HG03135 (cell line): ENCODE results near the gene HERC2.

Source experiments
- ATAC-seq: cut with Tn5 transposase; IDR thresholded peaks from one replicate; pipeline ENCODE4 v1.9.1; 2021; ENCODE audit warnings: mild to moderate bottlenecking, moderate library complexity; ENCODE audit not compliant: unreplicated experiment

HERC2 gene

DNA sequence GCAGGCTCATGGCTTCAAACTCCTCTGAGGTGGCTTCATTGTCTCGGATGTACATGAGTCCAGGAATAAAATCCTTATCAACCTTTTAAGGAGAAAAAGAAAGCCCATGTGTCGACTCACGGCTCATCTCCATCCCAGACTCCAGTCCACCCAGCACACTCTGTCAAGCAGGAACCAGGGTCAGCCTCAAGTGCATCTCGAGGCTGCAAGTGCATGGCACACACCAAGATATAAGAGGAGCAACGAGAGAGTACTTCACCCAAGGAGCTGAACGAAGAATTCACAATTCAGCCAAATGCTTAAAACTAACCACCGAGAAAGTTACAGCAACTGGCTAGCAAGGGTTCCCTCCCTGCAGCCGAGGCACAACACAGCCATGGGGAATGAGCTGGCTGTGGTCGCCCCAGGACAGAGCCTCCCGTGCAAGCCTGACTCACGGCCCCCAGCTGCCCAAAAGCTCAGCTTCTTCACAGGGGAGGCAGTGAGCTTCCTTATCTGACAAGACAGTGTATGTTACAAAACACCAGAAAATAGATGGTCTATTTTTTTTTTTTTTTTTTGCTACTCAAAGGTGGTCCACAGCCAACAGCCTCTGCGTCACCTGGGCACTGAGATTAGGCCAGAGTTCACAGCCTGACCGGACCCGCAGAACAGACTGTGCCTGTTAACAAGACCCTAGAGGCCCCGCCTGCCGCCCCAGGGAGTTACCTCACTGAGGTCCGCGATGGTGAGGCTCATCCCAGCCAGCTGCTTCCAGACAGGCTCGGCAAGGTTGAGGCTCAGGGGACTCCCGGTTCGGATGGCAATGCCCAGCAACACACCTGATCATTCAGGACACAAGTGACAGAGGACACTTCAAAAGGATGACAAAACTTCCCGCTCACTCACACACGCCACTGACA is 207.0 kb downstream of the HERC2 start:
- ATAC-seq, result no peak

DNA sequence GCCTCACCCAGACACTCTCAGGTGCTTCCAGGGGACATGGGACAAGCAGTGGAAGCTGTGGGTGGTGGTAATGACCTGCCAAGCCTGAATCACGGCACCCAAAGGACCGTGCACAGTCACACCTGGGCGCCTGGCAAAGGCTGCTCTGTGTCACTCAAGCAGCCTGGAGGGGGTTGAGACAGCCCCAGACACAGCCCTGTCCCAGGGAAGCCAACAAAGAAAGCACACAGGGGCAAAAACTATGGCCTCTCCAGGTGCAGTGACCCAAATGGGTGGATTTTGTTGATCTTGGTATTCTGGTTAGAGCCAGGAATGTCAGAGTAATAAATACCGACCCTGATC is 207.9 kb downstream of the HERC2 start:
- ATAC-seq, result no peak

DNA sequence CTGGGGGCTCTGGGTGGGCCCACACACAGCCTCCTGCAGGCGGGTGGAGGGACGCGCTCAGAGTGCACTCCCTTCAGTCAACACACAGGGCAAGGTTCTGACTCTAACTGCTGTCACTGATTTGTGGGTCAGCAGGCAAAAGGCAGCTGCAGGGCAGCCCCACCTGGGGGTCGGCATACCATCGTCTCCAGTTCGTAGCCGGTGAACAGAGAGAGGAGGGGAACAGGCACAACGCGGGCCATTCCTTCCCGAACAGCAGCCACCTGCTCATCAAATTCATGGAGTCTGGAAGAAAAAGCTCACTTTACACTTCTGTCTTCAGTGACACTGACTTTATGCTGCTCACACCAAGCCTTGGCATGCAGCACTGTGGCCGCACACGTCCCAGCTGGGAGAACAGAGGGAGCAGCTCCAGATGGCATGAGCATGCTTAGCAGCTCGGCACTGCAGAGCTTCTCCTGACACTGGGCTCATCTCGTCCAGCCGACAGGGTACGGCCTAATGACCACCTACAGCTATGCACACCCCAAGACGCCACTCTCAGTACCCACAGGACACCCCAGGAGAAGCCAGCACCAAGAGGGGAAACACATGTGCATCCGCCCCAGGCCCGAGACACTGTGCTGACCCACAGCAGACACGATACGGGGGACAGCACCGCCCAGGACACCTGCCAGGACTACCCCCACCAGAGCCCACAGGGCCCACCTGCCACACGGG is 208.4 kb downstream of the HERC2 start:
- no peak for ATAC-seq

- ATAC-seq, result no peak
Measured at GRCh38 chr15:28112962-28113361, 209.0 kb downstream of the HERC2 start.

DNA sequence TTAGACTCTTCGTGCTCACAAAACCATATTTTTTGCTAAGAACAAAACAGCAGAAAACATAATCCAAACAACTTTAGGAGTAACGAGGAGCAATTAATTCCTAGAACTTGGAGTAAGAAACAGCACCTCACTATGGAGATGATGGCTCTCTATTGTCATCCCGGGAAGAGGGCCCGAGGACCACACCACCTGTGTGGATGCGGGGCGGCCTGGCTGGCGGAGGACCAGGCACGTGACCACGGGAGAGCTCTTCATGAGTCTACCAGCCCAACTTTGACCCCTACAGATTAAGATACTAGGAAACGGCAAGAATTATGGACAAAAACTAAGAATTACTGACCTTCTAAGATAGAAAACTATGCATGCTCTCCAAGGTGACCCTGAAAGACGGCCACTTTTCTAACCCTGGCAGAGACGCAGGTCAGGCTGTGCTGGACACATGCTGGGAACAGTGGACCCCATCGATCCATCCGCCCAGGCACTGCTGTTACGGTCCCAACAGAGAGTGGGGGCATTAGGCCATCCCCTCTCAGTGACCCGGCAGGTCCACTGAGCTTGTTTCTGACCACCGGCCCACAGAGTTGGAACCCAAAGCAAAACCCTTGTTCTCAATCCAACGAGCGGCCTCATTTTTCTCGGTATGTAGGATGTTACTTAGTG is 209.7 kb downstream of the HERC2 start:
- ATAC-seq, result no peak

- ATAC-seq, result no peak
Measured at GRCh38 chr15:28111543-28111942, 210.4 kb downstream of the HERC2 start.

DNA sequence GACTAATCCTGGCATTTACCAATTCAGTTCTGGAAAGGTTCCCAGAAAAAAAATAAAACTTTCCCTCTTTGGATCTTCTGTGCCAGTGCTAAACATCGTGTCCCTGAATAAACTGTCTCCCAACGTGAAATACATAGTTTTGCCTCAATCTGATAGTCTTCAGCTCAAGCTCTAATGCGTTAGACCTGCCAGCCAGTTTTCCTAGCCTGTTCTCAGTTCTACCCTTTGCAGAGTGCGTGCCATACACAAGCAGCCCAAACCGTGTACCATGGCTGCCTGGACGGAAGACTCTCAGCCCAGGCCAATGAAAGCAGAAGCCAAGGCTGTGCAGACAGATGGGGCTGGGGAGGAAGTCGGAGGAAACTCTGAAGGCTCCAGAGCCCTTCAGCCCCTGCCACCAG is 211.5 kb downstream of the HERC2 start:
- ATAC-seq, result no peak

- no peak for ATAC-seq
Measured at GRCh38 chr15:28109626-28110455, 212.1 kb downstream of the HERC2 start.

GRCh38 chr15:28107904-28108275 is 214.1 kb downstream of the HERC2 start:
- no peak for ATAC-seq

GRCh38 chr15:28107111-28107903 is 214.7 kb downstream of the HERC2 start:
- ATAC-seq, result no peak

GRCh38 chr15:28106294-28107110 is 215.5 kb downstream of the HERC2 start:
- ATAC-seq, result no peak

DNA sequence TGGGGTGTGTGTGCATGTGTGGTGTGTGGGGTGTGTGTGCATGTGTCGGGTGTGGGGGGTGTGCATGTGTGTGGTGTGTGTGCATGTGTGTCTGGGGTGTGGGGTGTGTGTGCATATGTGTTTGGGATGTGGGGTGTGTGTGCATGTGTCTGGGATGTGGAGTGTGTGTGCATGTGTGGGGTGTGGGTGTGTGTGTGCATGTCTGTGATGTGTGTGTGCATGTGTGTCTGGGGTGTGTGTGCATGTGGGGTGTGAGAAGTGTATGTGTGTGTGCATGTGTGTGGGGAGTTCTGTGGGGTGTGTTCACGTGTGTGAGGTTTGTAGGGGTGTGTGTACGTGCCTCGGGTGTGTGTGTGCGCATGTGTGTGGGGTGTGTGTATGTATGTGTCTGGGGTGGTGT is 216.2 kb downstream of the HERC2 start:
- no peak for ATAC-seq

- no peak for ATAC-seq
Measured at GRCh38 chr15:28105224-28105791, 216.7 kb downstream of the HERC2 start.

GRCh38 chr15:28104326-28104725 is 217.7 kb downstream of the HERC2 start:
- no peak for ATAC-seq

DNA sequence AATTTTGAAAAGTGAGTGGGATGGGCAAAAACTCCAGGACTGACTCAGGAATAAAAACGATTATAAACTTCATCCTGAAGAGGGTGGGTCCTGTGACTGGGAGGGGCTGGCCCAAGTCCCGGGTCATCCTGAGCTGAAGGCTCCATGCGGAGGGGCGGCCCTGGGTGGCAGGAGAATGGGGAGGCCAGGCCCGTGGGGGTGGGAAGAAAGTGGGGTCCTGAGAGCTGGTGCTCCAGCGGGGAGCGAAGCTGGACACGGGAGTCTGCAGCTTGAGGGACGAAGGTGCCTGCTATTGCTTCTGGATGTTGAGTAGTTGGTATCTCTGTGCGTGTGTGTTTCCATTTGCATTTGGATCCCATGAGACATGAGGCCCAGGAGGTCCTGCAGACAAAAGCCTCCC is 218.1 kb downstream of the HERC2 start:
- ATAC-seq, result no peak

GRCh38 chr15:28101983-28102441 is 220.0 kb downstream of the HERC2 start:
- ATAC-seq, result no peak

DNA sequence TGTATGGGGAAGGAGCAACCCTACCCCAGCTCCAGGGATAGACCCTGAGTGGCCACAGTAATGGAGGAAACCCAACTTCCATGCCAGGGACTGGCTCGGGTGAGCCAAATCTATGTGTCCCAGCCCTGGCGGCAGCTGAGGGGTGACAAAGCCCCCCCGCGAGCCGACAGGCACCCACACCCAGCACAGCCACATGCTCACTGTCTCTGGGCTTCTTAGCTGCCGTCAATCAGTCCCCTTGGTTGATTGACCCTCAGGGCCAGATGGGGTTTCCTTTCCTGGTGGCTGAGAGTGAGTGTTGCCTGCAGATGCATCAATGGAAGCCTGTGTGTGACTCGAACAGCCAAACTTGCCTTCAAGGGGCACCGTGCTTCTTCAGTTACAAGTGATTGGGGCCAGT is 220.8 kb downstream of the HERC2 start:
- no peak for ATAC-seq

DNA sequence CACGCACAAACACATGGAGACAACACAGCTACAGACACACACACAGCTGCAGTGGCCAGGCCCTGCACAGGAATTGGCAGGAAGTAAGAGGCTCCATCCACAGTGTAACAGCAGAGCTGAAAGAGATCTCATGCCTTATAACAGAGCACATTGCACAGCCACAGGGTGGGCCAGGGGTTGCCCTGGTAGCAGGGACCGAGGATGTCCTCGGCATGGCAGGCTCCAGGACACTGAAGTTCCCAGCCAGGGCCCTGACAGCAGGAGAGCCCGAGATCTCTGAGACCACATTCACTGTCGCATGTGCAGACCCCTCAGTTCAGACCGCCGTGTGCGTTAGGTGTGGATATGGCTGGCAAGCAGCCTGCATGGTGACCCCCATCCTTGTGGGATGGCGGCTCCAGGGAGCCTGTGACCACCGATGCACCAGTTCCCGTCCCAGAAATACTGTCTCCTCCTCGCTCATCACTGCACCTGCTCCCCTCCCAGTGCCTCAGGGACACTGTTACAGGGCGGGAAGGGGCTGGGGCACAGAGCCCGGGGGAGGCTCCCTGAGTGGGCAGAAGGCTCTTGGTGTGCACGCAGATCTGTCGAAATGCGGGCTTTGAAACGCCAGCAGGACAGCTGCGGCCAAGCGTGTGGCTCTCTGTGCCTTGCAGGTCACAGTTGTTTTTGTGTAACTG is 221.3 kb downstream of the HERC2 start:
- ATAC-seq, result no peak
